ENCODE results near the gene GARNL3.
A peak's percentile ranks its signal among the peaks of the same experiment; 100 is the strongest.

The GARNL3 gene

GRCh38 chr9:127264462-127265219, at the start of gene GARNL3:
Gene GARNL3 (plus strand): TSS chr9:127264774. CDS start chr9:127264878, 104 bp downstream.
- DNase-seq, result no peak

- no peak for DNase-seq
These were observed 49.0 kb upstream of the GARNL3 start for GRCh38 chr9:127215268-127216209.

- no peak for DNase-seq
These were observed 48.2 kb upstream of the GARNL3 start for GRCh38 chr9:127216210-127216887.

- no peak for DNase-seq
These were observed 47.7 kb upstream of the GARNL3 start for GRCh38 chr9:127216888-127217217.

GRCh38 chr9:127218818-127219217, 45.8 kb upstream of the GARNL3 start:
- no peak for DNase-seq

GRCh38 chr9:127219520-127219919, 45.1 kb upstream of the GARNL3 start:
- DNase-seq, result no peak

- no peak for DNase-seq
These were observed 42.9 kb upstream of the GARNL3 start for GRCh38 chr9:127221695-127222094.

GRCh38 chr9:127222388-127223095, 42.0 kb upstream of the GARNL3 start:
- DNase-seq, result no peak

- no peak for DNase-seq
These were observed 41.3 kb upstream of the GARNL3 start for GRCh38 chr9:127223266-127223665.

GRCh38 chr9:127223810-127224177, 40.8 kb upstream of the GARNL3 start:
- no peak for DNase-seq

- peak; percentile 86 for DNase-seq
These were observed 40.2 kb upstream of the GARNL3 start for GRCh38 chr9:127224178-127224882.

- DNase-seq, result peak; percentile 91
These were observed 39.5 kb upstream of the GARNL3 start for GRCh38 chr9:127224883-127225739.

- DNase-seq, result no peak
These were observed 38.6 kb upstream of the GARNL3 start for GRCh38 chr9:127225801-127226625.

- no peak for DNase-seq
These were observed 34.7 kb upstream of the GARNL3 start for GRCh38 chr9:127229691-127230417.

- DNase-seq, result no peak
These were observed 32.9 kb upstream of the GARNL3 start for GRCh38 chr9:127231666-127232065.

- no peak for DNase-seq
These were observed 31.6 kb upstream of the GARNL3 start for GRCh38 chr9:127232833-127233549.

GRCh38 chr9:127233550-127233949, 31.0 kb upstream of the GARNL3 start:
- DNase-seq, result no peak

- no peak for DNase-seq
These were observed 30.6 kb upstream of the GARNL3 start for GRCh38 chr9:127233989-127234388.

- no peak for DNase-seq
These were observed 26.8 kb upstream of the GARNL3 start for GRCh38 chr9:127237801-127238200.
